GM18858 (cell line): Measurements from ENCODE around the gene TBC1D1.
A peak's percentile ranks its signal among the peaks of the same experiment; 100 is the strongest.
"Not testable (repeated sequence)": the region's sequence is repeated elsewhere in the genome, so short reads cannot be mapped to it uniquely, and the experiment has no call there.

ENCODE experiments used
- ATAC-seq: cut with Tn5 transposase; IDR thresholded peaks from one replicate; pipeline ENCODE4 v1.9.1; 2021; ENCODE audit not compliant: unreplicated experiment

TBC1D1 gene

GRCh38 chr4:37918653-37919052 is 27.8 kb downstream of the TBC1D1 start:
- ATAC-seq: no peak

GRCh38 chr4:37922328-37922727 is 31.4 kb downstream of the TBC1D1 start:
- ATAC-seq: no peak

GRCh38 chr4:37923089-37923488 is 32.2 kb downstream of the TBC1D1 start:
- not testable (repeated sequence) for ATAC-seq

- no peak for ATAC-seq
Measured at GRCh38 chr4:37924946-37925345, 34.1 kb downstream of the TBC1D1 start.

- no peak for ATAC-seq
Measured at GRCh38 chr4:37927434-37927833, 36.5 kb downstream of the TBC1D1 start.

- no peak for ATAC-seq
Measured at GRCh38 chr4:37928426-37929416, 37.8 kb downstream of the TBC1D1 start.

- ATAC-seq: no peak
Measured at GRCh38 chr4:37934096-37934495, 43.2 kb downstream of the TBC1D1 start.

- ATAC-seq: no peak
Measured at GRCh38 chr4:37934609-37935008, 43.7 kb downstream of the TBC1D1 start.

- ATAC-seq: no peak
Measured at GRCh38 chr4:37935026-37935425, 44.1 kb downstream of the TBC1D1 start.

GRCh38 chr4:37936889-37937498 is 46.1 kb downstream of the TBC1D1 start:
- ATAC-seq: no peak

GRCh38 chr4:37938208-37938607 is 47.3 kb downstream of the TBC1D1 start:
- ATAC-seq: no peak

- no peak for ATAC-seq
Measured at GRCh38 chr4:37946503-37947179, 55.8 kb downstream of the TBC1D1 start.

GRCh38 chr4:37948542-37948941 is 57.7 kb downstream of the TBC1D1 start:
- ATAC-seq: peak; percentile 46

GRCh38 chr4:37949636-37950426 is 58.9 kb downstream of the TBC1D1 start:
- ATAC-seq: no peak

- no peak for ATAC-seq
Measured at GRCh38 chr4:37951461-37952352, 60.8 kb downstream of the TBC1D1 start.

- no peak for ATAC-seq
Measured at GRCh38 chr4:37953156-37953555, 62.3 kb downstream of the TBC1D1 start.

- ATAC-seq: no peak
Measured at GRCh38 chr4:37953620-37954293, 62.9 kb downstream of the TBC1D1 start.

GRCh38 chr4:37956941-37957340 is 66.1 kb downstream of the TBC1D1 start:
- no peak for ATAC-seq

- no peak for ATAC-seq
Measured at GRCh38 chr4:37958932-37959331, 68.0 kb downstream of the TBC1D1 start.
